Heart right ventricle (tissue), 16 donors: ENCODE data around the gene OMP. TPM values are rescaled to one million over a fixed set of nuclear protein-coding genes. Genes with fewer than 3 reads are reported as not detected.

ENCODE experiments used
- ATAC-seq, 8 donors: fragments of 200-7000 bp; cut with Tn5 transposase; one replicate each; pipeline ENCODE4 v1.9.1; 2020; ENCODE audit warnings: mild to moderate bottlenecking in 8 of 8, moderate library complexity in 8 of 8, moderate number of reproducible peaks in 1 of 8
- DNase-seq, 2 donors: peaks; one replicate each; pipeline ENCODE4 v3.0.0-alpha.2; 2020
- H3K27ac ChIP-seq, 10 donors: fragments of 200-600 bp; sonication (generic) in 2 of 10; one replicate each; pipeline versions ENCODE4 v1.5.0 to v1.8.0; 2020 to 2022; ENCODE audit warnings: mild to moderate bottlenecking in 3 of 10
- H3K27me3 ChIP-seq, 7 donors: fragments of 200-600 bp; one replicate each; pipeline ENCODE4 v1.8.0; 2021 to 2022; ENCODE audit warnings: mild to moderate bottlenecking in 2 of 7
- H3K36me3 ChIP-seq, 9 donors: fragments of 200-600 bp; sonication (generic) in 1 of 9; one replicate each; pipeline versions ENCODE4 v1.5.0 to v1.8.0; 2020 to 2022; ENCODE audit warnings: mild to moderate bottlenecking in 2 of 9
- H3K4me1 ChIP-seq, 9 donors: fragments of 200-600 bp; sonication (generic) in 1 of 9; one replicate each; pipeline versions ENCODE4 v1.5.0 to v1.8.0; 2020 to 2022; ENCODE audit warnings: mild to moderate bottlenecking in 4 of 9
- H3K4me3 ChIP-seq, 10 donors: fragments of 200-600 bp; sonication (generic) in 2 of 10; one replicate each; pipeline versions ENCODE4 v1.5.0 to v1.8.0; 2020 to 2022; ENCODE audit warnings: mild to moderate bottlenecking in 7 of 10, moderate library complexity in 2 of 10
- H3K9me3 ChIP-seq, 11 donors: fragments of 200-600 bp in 10 of 11; sonication (generic) in 2 of 11; one replicate each; pipeline versions ENCODE4 v1.5.0 to v1.8.0; 2013 to 2022; ENCODE audit warnings: mild to moderate bottlenecking in 2 of 11, control low read depth in 1 of 11, moderate library complexity in 1 of 11
- CTCF ChIP-seq, 9 donors: fragments of 200-600 bp; sonication (generic) in 2 of 9; IDR thresholded peaks; one replicate each; pipeline versions ENCODE4 v1.5.0 to v1.8.0; 2021 to 2022; ENCODE audit warnings: antibody characterized with exemption in 9 of 9, mild to moderate bottlenecking in 5 of 9, moderate library complexity in 1 of 9
- WGBS, 2 donors: extraction: QIAGEN DNeasy Blood & Tissue Kit; methylation state at CpG; one replicate each; pipeline ENCODE4 v1.1.7; 2013; ENCODE audit warnings: inconsistent platforms in 1 of 2; 5-methylcytosine and 5-hydroxymethylcytosine counted together
- intact Hi-C, 10 donors: fragments of 100-400 bp; cut with DNase I; formaldehyde crosslinking; loops; one replicate each; pipeline versions ENCODE4 v1.11.1 to v1.14.2; 2022
- polyA plus RNA-seq, 2 donors: library from polyadenylated mRNA; stranded (reverse); fragments of 200-250 nt; gene quantifications; one replicate each; pipeline ENCODE4 v1.2.3, GENCODE V29; 2013
- total RNA-seq, 10 donors: library from RNA; stranded (reverse); fragmentation: NEBNext Ultra II Directional in 3 of 10; extraction: Animal tissue kit (Norgen Biotek cat#: 25700) in 3 of 10; gene quantifications; one replicate each; pipeline versions ENCODE4 v1.2.1 to v1.2.4, GENCODE V29; 2021 to 2023
- donor health status: Arrhythmogenic right ventricular cardiomyopathy.
- donor health status: ischemic (EF 13 %, LVEDD 7.1; RV severe dilation, severe dysfunction).
- donor health status: healthy with polysubstance abuse.
- donor health status: DM: no; HTN: yes; CAD: no.
- donor health status: DM: no; HTN: no; CAD: no.
- donor health status: ischemic (EF 25% LVEDD 6.9; RV normal size, moderate dysfunction).
- donor health status: ischemic (EF 25% LVEDD 5.7; RV mildly dilated, moderate dysfunction).
- donor health status: healthy.
- donor health status: DM: yes; HTN: yes; CAD: no.
- donor health status: Ischemic cardiomyopathy.
- donor health status: ischemic (EF 35%, LVEDD 5.7; RV mildly dilated, moderate dysfunction).
- donor health status: nonischemic (EF 11% LVEDD 7.7; RV severe dilation, severe dysfunction).
- donor health status: DM: yes; HTN: yes; CAD: no.
- donor health status: PGD.
- donor health status: ischemic (EF 29% LVEDD 5.4; RV normal size, mild dysfunction).
- donor health status: nonischemic (EF 23%, LVEDD 6.1; RV moderate dilation, normal function).

The OMP gene
- total and polyA plus RNA-seq, 12 donors = 0.58 TPM; not detected in 11

- Histone ChIP-seq H3K4me3 (no peak overlapping the region), H3K27me3 (no peaks in the 10 kb centered on the region), H3K9me3 (no peaks in the 10 kb centered on the region), H3K27ac (no peak overlapping the region), H3K4me1 (no peaks in the 10 kb centered on the region), H3K36me3 (peaks cover 0 to 4% (median 0%) of the 10 kb centered on the region in 9 donors)
- intact Hi-C loops = loop anchor here in 5 of 10 donors (5.0 to 10.0 kb wide), 5 partner anchors 45 to 288 kb away; no protein-coding TSS in a partner anchor
- no peak for ATAC-seq
- WGBS, 2 donors = 72 to 74% methylated on average over 7 of the region's 7 CpGs
- no peak for TF ChIP-seq CTCF (IDR thresholded peaks at IDR 0.05)
- DNase-seq = no peak
These were observed 10.3 kb upstream of the OMP start for GRCh38 chr11:77092382-77092781.

- no peaks in the 10 kb centered on the region for H3K27me3 ChIP-seq
- TF ChIP-seq CTCF (IDR thresholded peaks at IDR 0.05) = no peak
- DNase-seq (no peak), ATAC-seq (no peak)
- H3K4me1 ChIP-seq = no peaks in the 10 kb centered on the region
- no peaks in the 10 kb centered on the region for H3K9me3 ChIP-seq
- intact Hi-C loops = loop anchor here in 5 of 10 donors (5.0 to 10.0 kb wide), 5 partner anchors 46 to 288 kb away; no protein-coding TSS in a partner anchor
- peaks cover 0 to 4% (median 0%) of the 10 kb centered on the region in 9 donors for H3K36me3 ChIP-seq
- no peak overlapping the region for H3K27ac ChIP-seq
- no peak overlapping the region for H3K4me3 ChIP-seq
- 90 to 93% methylated on average over 33 of the region's 33 CpGs for WGBS, 2 donors
These were observed 9.4 kb upstream of the OMP start for GRCh38 chr11:77093056-77093891.

GRCh38 chr11:77093987-77094840, 8.4 kb upstream of the OMP start:
- DNase-seq = no peak

More at GRCh38 chr11:77093987-77094840, 8.4 kb upstream of the OMP start:
- H3K36me3 ChIP-seq = peaks cover 0 to 4% (median 0%) of the 10 kb centered on the region in 9 donors
- no peaks in the 10 kb centered on the region for H3K9me3 ChIP-seq
- H3K27me3 ChIP-seq = no peaks in the 10 kb centered on the region
- H3K4me3 ChIP-seq = no peak overlapping the region
- intact Hi-C loops = loop anchor here in 5 of 10 donors (5.0 to 10.0 kb wide), 5 partner anchors 47 to 289 kb away; no protein-coding TSS in a partner anchor
- 90 to 97% methylated on average over 6 of the region's 6 CpGs for WGBS, 2 donors
- TF ChIP-seq CTCF (IDR thresholded peaks at IDR 0.05) = no peak
- ATAC-seq = no peak
- H3K27ac ChIP-seq = no peak overlapping the region
- no peaks in the 10 kb centered on the region for H3K4me1 ChIP-seq
